ENCODE results near the gene PRSS21.

DNA sequence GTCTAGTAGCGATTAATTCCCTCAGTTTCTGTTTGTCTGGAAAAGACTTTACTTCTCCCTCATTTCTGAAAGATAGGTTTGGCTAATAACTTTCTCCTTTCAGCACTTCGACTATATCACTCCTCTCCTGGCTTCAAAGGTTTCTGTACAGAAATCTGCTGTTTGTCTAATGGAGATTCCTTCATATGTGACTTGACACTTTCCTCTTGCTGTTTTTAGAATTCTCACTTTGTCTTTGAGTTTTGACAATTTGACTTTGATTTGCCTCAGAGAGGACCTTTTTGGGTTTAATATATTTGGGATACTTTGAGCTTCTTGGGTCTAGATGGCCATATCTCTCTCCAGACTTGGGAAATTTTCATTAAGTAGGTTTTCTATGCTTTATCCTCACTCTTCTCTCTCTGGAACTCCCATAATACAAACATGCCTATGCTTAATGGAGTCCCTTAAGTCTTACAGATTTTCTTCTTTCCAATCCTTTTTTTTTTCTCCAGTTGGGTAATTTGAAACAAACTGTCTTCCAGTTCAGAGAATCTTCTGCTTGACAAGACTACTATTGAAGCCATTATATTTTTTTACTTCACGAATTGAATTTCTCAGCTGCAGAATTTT, 7.8 kb upstream of the PRSS21 start:
- no peak for TF ChIP-seq EP300 (IDR thresholded peaks at IDR 0.05; ENCODE audit: borderline replicate concordance in 1 of 2, low read depth in 1 of 2, low read length in 1 of 2)
- no peak for TF ChIP-seq CTCF (IDR thresholded peaks at IDR 0.05)
- no peak for TF ChIP-seq YY1 (IDR thresholded peaks at IDR 0.05; ENCODE audit: low read depth)
- no peak for TF ChIP-seq GATA2 (CRISPR knock-in tag; IDR thresholded peaks at IDR 0.05)
- TF ChIP-seq, protein P1, sequence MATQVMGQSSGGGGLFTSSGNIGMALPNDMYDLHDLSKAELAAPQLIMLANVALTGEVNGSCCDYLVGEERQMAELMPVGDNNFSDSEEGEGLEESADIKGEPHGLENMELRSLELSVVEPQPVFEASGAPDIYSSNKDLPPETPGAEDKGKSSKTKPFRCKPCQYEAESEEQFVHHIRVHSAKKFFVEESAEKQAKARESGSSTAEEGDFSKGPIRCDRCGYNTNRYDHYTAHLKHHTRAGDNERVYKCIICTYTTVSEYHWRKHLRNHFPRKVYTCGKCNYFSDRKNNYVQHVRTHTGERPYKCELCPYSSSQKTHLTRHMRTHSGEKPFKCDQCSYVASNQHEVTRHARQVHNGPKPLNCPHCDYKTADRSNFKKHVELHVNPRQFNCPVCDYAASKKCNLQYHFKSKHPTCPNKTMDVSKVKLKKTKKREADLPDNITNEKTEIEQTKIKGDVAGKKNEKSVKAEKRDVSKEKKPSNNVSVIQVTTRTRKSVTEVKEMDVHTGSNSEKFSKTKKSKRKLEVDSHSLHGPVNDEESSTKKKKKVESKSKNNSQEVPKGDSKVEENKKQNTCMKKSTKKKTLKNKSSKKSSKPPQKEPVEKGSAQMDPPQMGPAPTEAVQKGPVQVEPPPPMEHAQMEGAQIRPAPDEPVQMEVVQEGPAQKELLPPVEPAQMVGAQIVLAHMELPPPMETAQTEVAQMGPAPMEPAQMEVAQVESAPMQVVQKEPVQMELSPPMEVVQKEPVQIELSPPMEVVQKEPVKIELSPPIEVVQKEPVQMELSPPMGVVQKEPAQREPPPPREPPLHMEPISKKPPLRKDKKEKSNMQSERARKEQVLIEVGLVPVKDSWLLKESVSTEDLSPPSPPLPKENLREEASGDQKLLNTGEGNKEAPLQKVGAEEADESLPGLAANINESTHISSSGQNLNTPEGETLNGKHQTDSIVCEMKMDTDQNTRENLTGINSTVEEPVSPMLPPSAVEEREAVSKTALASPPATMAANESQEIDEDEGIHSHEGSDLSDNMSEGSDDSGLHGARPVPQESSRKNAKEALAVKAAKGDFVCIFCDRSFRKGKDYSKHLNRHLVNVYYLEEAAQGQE (IDR thresholded peaks at IDR 0.05; ENCODE audit: low read depth, low read length) = no peak
- TF ChIP-seq, protein P2, sequence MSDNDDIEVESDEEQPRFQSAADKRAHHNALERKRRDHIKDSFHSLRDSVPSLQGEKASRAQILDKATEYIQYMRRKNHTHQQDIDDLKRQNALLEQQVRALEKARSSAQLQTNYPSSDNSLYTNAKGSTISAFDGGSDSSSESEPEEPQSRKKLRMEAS (IDR thresholded peaks at IDR 0.05; ENCODE audit: low read depth) = no peak
- TF ChIP-seq TAF1 (IDR thresholded peaks at IDR 0.05; ENCODE audit: borderline replicate concordance, low read depth, low read length) = no peak
- no peak for TF ChIP-seq SIN3A (IDR thresholded peaks at IDR 0.05; ENCODE audit: borderline replicate concordance, low read depth, low read length)
- TF ChIP-seq RFX5 (IDR thresholded peaks at IDR 0.05; ENCODE audit: low read length) = no peak
- TF ChIP-seq ELF1 (IDR thresholded peaks at IDR 0.05) = no peak
- no peak for TF ChIP-seq MXI1 (IDR thresholded peaks at IDR 0.05; ENCODE audit: low read depth, low read length)
- TF ChIP-seq TCF12 (IDR thresholded peaks at IDR 0.05) = no peak
- no peak for TF ChIP-seq POLR2AphosphoS5 (IDR thresholded peaks at IDR 0.05; ENCODE audit: low read depth, low read length)
